Measurements from ENCODE around the gene TOR1AIP2. TPM values are rescaled to one million over a fixed set of nuclear protein-coding genes. Genes with fewer than 3 reads are reported as not detected.
A peak's percentile ranks its signal among the peaks of the same experiment; 100 is the strongest.

TOR1AIP2 gene
- total RNA-seq, 1 experiment from 2014 or later: 73.9 TPM

GRCh38 chr1:179814546-179814838 is 63.1 kb downstream of the TOR1AIP2 start:
- H3K56ac ChIP-seq (ENCODE audit: insufficient read length, low read depth, low read length): no peak overlapping the region
- no peak overlapping the region for H2BK15ac ChIP-seq (ENCODE audit: low read depth, low read length)
- H2BK120ac ChIP-seq (ENCODE audit: low read depth, low read length, poor library complexity, severe bottlenecking): no peak overlapping the region
- H4K8ac ChIP-seq (replicated peaks; ENCODE audit: insufficient read length, low read depth, low read length): no peak overlapping the region
- no peak overlapping the region for H3K27ac ChIP-seq (ENCODE audit: insufficient read length, low read depth, low read length)
- no peak overlapping the region for H3T11ph ChIP-seq (ENCODE audit: low read length)
- DNase-seq: no peak
- no peak overlapping the region for H2AFZ ChIP-seq (ENCODE audit: low read length)
- no peaks in the 10 kb centered on the region for H3K4me1 ChIP-seq (ENCODE audit: insufficient read depth, low read length)
- H4K5ac ChIP-seq (ENCODE audit: insufficient read length, low read depth, low read length): no peak overlapping the region
- H3K4me2 ChIP-seq (ENCODE audit: insufficient read depth, insufficient read length, low read length): peak overlapping the region; percentile 81
- Mint-ChIP-seq H3K36me3 (ENCODE audit: insufficient read depth in 1 of 3, low read depth in 3 of 3) (no peaks in the 10 kb centered on the region; a peak in 1 of 7 replicates), H3K9me3 (no peaks in the 10 kb centered on the region), H3K4me1 (peaks cover 26 to 48% of the 10 kb centered on the region in 2 experiments), H3K4me3 (peak overlapping the region; percentile 83 to 89), H3K27ac (0 out of 7 replicates have a peak overlapping the region, but pooled peaks of 1 of the 3 experiments have one; percentile 27), H3K27me3 (ENCODE audit: low read depth) (peaks cover 64% of the 10 kb centered on the region)
- no peaks in the 10 kb centered on the region for H4K20me1 ChIP-seq (ENCODE audit: control insufficient read depth, insufficient read depth, insufficient read length)
- H2BK20ac ChIP-seq (ENCODE audit: low read depth, low read length, poor library complexity, severe bottlenecking): no peak overlapping the region
- H3K27me3 ChIP-seq (ENCODE audit: insufficient read depth, low read length): no peaks in the 10 kb centered on the region
- WGBS (ENCODE audit: extremely low coverage, insufficient read length, low lambda C conversion rate): no CpG with 5 or more reads among the region's 16 CpGs
- no peaks in the 10 kb centered on the region for H3K79me2 ChIP-seq (ENCODE audit: insufficient read depth, low read length)
- no peaks in the 10 kb centered on the region for H3K9me3 ChIP-seq (ENCODE audit: control insufficient read depth, low read depth, low read length)
- no peak for TF ChIP-seq CTCF (conservative IDR thresholded peaks at IDR 0.05)
- no peak overlapping the region for H4K91ac ChIP-seq (ENCODE audit: insufficient read length, low read depth, low read length)
- H3K4ac ChIP-seq (ENCODE audit: low read depth, low read length): no peak overlapping the region
- no peak overlapping the region for H2BK12ac ChIP-seq (ENCODE audit: insufficient read length, low read depth, low read length)
- H3K18ac ChIP-seq (ENCODE audit: insufficient read length, low read depth, low read length): no peak overlapping the region
- H3K23me2 ChIP-seq (ENCODE audit: insufficient read length, low read depth, low read length, poor library complexity, severe bottlenecking): peaks cover 12% of the 10 kb centered on the region
- no peak overlapping the region for H3K9ac ChIP-seq (ENCODE audit: extremely low read depth, insufficient read length, low read length)
- H2BK5ac ChIP-seq (ENCODE audit: insufficient read length, low read length): no peak overlapping the region
- no peak overlapping the region for H2AK5ac ChIP-seq (ENCODE audit: insufficient read length, low read length)
- no peak overlapping the region for H3K23ac ChIP-seq (ENCODE audit: insufficient read length, low read depth, low read length)
- no peaks in the 10 kb centered on the region for H3K79me1 ChIP-seq (ENCODE audit: insufficient read depth, low read depth, low read length, poor library complexity, severe bottlenecking)
- no peak overlapping the region for H3K14ac ChIP-seq (ENCODE audit: insufficient read depth, low read length)

Measured in H9 (cell line).